K562 (cell line): ENCODE measurements around the gene ASB14. TPM values are rescaled to one million over a fixed set of nuclear protein-coding genes. Genes with fewer than 3 reads are reported as not detected.

Experiments
- ATAC-seq: fragments of 200-7000 bp; cut with Tn5 transposase; 3 replicates; pipeline ENCODE4 v1.9.1; 2020; ENCODE audit warnings: moderate library complexity
- BruUV-seq: library from RNA; stranded (reverse); fragments of 400-500 nt; replicated peaks from 2 replicates; lab custom pipeline; 2021; lab: Mats Ljungman, UMichigan
- CTCF ChIA-PET: fragments of 300-600 bp; formaldehyde crosslinking; extraction: SDS; loops from one replicate; lab custom pipeline; 2021; ENCODE audit warnings: low intra/inter-chr PET ratio; lab: Yijun Ruan, JAX
- POLR2A ChIA-PET: fragments of 300-600, 350-650 bp; sonication (Branson Sonifier 250); formaldehyde crosslinking; extraction: SDS; loops from one replicate; lab custom pipeline; 2021; ENCODE audit warnings: antibody characterized with exemption, inconsistent platforms; lab: Yijun Ruan, JAX
- DNase-seq, 4 experiments: peaks; one replicate each; pipeline versions ENCODE4 v3.0.0 to v3.0.0-alpha.2; 2011 to 2018; ENCODE audit warnings: low spot score in 3 of 4, mixed read lengths in 3 of 4; ENCODE audit errors: extremely low read depth in 1 of 4
- FAIRE-seq: peaks from 2 replicates; lab custom pipeline; 2011; peaks lifted over from hg19 to GRCh38; lab: Jason Lieb, UNC
- H2AFZ ChIP-seq: 2 replicates; pipeline ENCODE4 v1.6.0; 2011; ENCODE audit warnings: low read depth, low read length, control low read depth, inconsistent platforms
- H3K27ac ChIP-seq: fragments of 200-600 bp; 3 replicates; pipeline ENCODE4 v1.8.0; 2011; ENCODE audit warnings: low read depth, mild to moderate bottlenecking, control low read depth, inconsistent platforms, low read length, moderate library complexity, mixed read lengths; ENCODE audit errors: extremely low read depth
- H3K27me3 ChIP-seq, 2 experiments: fragments of 300-600 bp in 1 of 2; 2 replicates in 1 of 2; 3 replicates in 1 of 2; pipeline versions ENCODE4 v1.6.0 to v1.8.0; 2011; ENCODE audit warnings: inconsistent platforms in 2 of 2, low read length in 2 of 2, mild to moderate bottlenecking in 1 of 2, mixed read lengths in 1 of 2, moderate library complexity in 1 of 2; ENCODE audit not compliant: control insufficient read depth in 2 of 2, insufficient read depth in 2 of 2
- H3K36me3 ChIP-seq: fragments of 300-600 bp; 3 replicates; pipeline ENCODE4 v1.8.0; 2011; ENCODE audit warnings: mild to moderate bottlenecking, low read length, inconsistent platforms; ENCODE audit not compliant: control insufficient read depth, insufficient read depth
- H3K4me1 ChIP-seq, 2 experiments: fragments of 200-600 bp in 1 of 2; replicated peaks in 1 of 2; 2 replicates in 1 of 2; 3 replicates in 1 of 2; pipeline versions ENCODE4 v1.5.1 to v1.8.0; 2011; ENCODE audit warnings: inconsistent platforms in 2 of 2, low read length in 2 of 2, mild to moderate bottlenecking in 1 of 2, mixed read lengths in 1 of 2, moderate library complexity in 1 of 2; ENCODE audit not compliant: control insufficient read depth in 2 of 2, insufficient read depth in 2 of 2
- H3K4me2 ChIP-seq: 2 replicates; pipeline ENCODE4 v1.6.1; 2011; ENCODE audit warnings: low read length, control low read depth, inconsistent platforms, mixed read lengths; ENCODE audit not compliant: insufficient read depth
- H3K4me3 ChIP-seq: fragments of 200-600 bp; sonication (generic), shearing (Covaris generic); 2 replicates; pipeline ENCODE4 v1.5.1; 2016; ENCODE audit warnings: control low read depth, inconsistent platforms
- H3K79me2 ChIP-seq: fragments of 200-600 bp; 3 replicates; pipeline ENCODE4 v1.8.0; 2011; ENCODE audit warnings: low read length, inconsistent platforms; ENCODE audit not compliant: control insufficient read depth, insufficient read depth
- H3K9ac ChIP-seq, 2 experiments: 2 replicates each; pipeline versions ENCODE4 v1.6.0 to v1.6.1; 2011; ENCODE audit warnings: low read depth in 2 of 2, low read length in 2 of 2, control low read depth in 1 of 2, inconsistent platforms in 1 of 2, mild to moderate bottlenecking in 1 of 2, mixed read lengths in 1 of 2; ENCODE audit not compliant: insufficient read depth in 1 of 2
- H3K9me1 ChIP-seq: one replicate; pipeline ENCODE4 v1.6.0; 2011; ENCODE audit warnings: inconsistent platforms, mild to moderate bottlenecking, low read length, moderate library complexity; ENCODE audit not compliant: control insufficient read depth, insufficient read depth
- H3K9me3 ChIP-seq: replicated peaks from 2 replicates; pipeline ENCODE4 v1.5.1; 2011; ENCODE audit warnings: low read depth, low read length, inconsistent platforms; ENCODE audit not compliant: control insufficient read depth, insufficient read depth
- H4K20me1 ChIP-seq: replicated peaks from 2 replicates; pipeline ENCODE4 v1.6.1; 2011; ENCODE audit warnings: low read length, inconsistent platforms, mixed read lengths; ENCODE audit not compliant: control insufficient read depth, insufficient read depth
- CBX5 ChIP-seq: IDR thresholded peaks from 2 replicates; pipeline ENCODE4 v1.6.1; 2014; ENCODE audit warnings: low read depth, borderline replicate concordance
- FOSL1 ChIP-seq: fragments of 200-800 bp; sonication (Bioruptor generic); conservative IDR thresholded peaks from 2 replicates; pipeline ENCODE4 v1.6.1; 2016; ENCODE audit warnings: missing genetic modification characterization, missing compliant biosample characterization
- FOXA1 ChIP-seq: fragments of 450-650 bp; IDR thresholded peaks from 2 replicates; pipeline ENCODE4 v1.6.1; 2016; ENCODE audit warnings: mild to moderate bottlenecking, borderline replicate concordance
- FOXA3 ChIP-seq, 2 experiments: fragments of 450-650 bp in 1 of 2; sonication (generic) in 1 of 2; formaldehyde crosslinking; IDR thresholded peaks in 1 of 2; conservative IDR thresholded peaks in 1 of 2; 2 replicates each; pipeline versions ENCODE4 v1.4.0 to v1.8.0; 2020 to 2022; ENCODE audit warnings: mild to moderate bottlenecking in 2 of 2, missing genetic modification reagents in 1 of 2
- ILK ChIP-seq: fragments of 450-650 bp; IDR thresholded peaks from 2 replicates; pipeline ENCODE4 v1.6.1; 2016; ENCODE audit warnings: missing genetic modification characterization, low read depth, mild to moderate bottlenecking, missing compliant biosample characterization, moderate library complexity, borderline replicate concordance
- LARP7 ChIP-seq: fragments of 450-650 bp; IDR thresholded peaks from 2 replicates; pipeline ENCODE4 v1.6.1; 2016
- MECOM ChIP-seq: fragments of 250-450 bp; sonication (Bioruptor Pico); IDR thresholded peaks from 2 replicates; pipeline ENCODE4 v1.8.0; 2022; ENCODE audit warnings: inconsistent platforms
- TAL1 ChIP-seq: fragments of 450-650 bp; IDR thresholded peaks from 2 replicates; pipeline ENCODE4 v1.6.1; 2016; ENCODE audit warnings: mild to moderate bottlenecking
- ZNF124 ChIP-seq: sonication (generic); formaldehyde crosslinking; IDR thresholded peaks from 2 replicates; pipeline ENCODE4 v1.8.1; 2022; ENCODE audit warnings: missing genetic modification reagents
- ZNF165 ChIP-seq: fragments of 250-450 bp; sonication (Bioruptor Pico); IDR thresholded peaks from 2 replicates; pipeline ENCODE4 v1.4.0; 2020; ENCODE audit warnings: borderline replicate concordance
- ZNF57 ChIP-seq: fragments of 450-650 bp; formaldehyde crosslinking; IDR thresholded peaks from 2 replicates; pipeline ENCODE4 v1.4.0; 2020; ENCODE audit warnings: mild to moderate bottlenecking, moderate library complexity
- ZNF584 ChIP-seq: fragments of 200-800 bp; sonication (Bioruptor generic); IDR thresholded peaks from 2 replicates; pipeline ENCODE4 v1.6.1; 2016; ENCODE audit warnings: low read depth, mild to moderate bottlenecking, missing genetic modification characterization, missing compliant biosample characterization
- WGBS: fragments of 100-300 bp; shearing (Covaris generic); methylation state at CpG from one replicate; pipeline ENCODE4 v1.1.6; 2016; ENCODE audit warnings: low coverage, mixed read lengths; ENCODE audit not compliant: insufficient coverage; ENCODE audit errors: missing lambda C conversion rate; 5-methylcytosine and 5-hydroxymethylcytosine counted together
- in situ Hi-C: fragments of 300-500 bp; cut with MboI; formaldehyde crosslinking; loops from 4 replicates; pipeline ENCODE4 v1.15.0; 2018; ENCODE audit warnings: inconsistent platforms, mixed read lengths
- intact Hi-C: fragments of 100-400 bp; cut with micrococcal nuclease; formaldehyde crosslinking; loops from 2 replicates; pipeline ENCODE4 v1.14.2; 2022
- polyA plus RNA-seq, 8 experiments: library from polyadenylated mRNA; depleted of rRNA in 4 of 8; stranded (reverse) in 5 of 8; unstranded in 3 of 8; fragments of >200 nt; fragmentation: Nextera tagmentation in 2 of 8; fragmentation: Illumina TruSeq in 1 of 8; extraction: Ambion mirVana in 2 of 8; extraction: Trizol in 1 of 8; gene quantifications; 2 replicates each; pipeline versions ENCODE4 v1.2.1 to v1.2.3, GENCODE V29; 2011 to 2014; ENCODE audit warnings: inconsistent platforms in 1 of 8, missing spikeins in 1 of 8
- total RNA-seq, 7 experiments: library from RNA; depleted of rRNA in 6 of 7; stranded (reverse); fragments of >200 nt in 6 of 7; fragmentation: Illumina TruSeq in 2 of 7; extraction: Trizol in 2 of 7; gene quantifications; 2 replicates each; pipeline versions ENCODE4 v1.2.1 to v1.2.3, GENCODE V29; 2011 to 2021; ENCODE audit warnings: low replicate concordance in 1 of 7

ASB14 gene
- total and polyA plus RNA-seq, 9 of the 15 experiments (the other 6 are each of a cell fraction or from before 2014, with no cell fraction given), result 0.01 to 0.07 TPM; not detected in 7

DNA sequence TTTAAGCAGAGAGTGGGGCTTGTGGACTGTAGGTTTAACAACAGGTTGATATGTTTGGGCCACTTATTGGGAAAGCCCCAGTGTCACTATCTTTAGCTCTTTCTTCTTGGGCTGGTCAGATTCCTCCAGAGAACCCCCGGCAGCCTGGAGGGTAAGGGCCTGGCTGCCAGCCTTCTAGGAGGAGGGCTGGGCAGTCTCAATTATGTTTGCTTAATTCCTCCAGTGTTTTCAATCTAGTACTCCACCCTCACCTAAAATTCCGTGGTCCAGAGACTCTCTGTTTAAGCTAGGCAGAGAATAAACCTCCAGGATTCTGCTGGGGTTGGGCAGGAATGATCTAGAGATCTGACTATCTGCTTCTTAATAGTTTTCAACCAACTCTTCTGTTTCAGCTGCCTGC is 5.3 kb downstream of the ASB14 start:
- Histone ChIP-seq H3K79me2 (no peaks in the 10 kb centered on the region), H2AFZ (no peak overlapping the region), H3K9me1 (no peaks in the 10 kb centered on the region), H4K20me1 (no peaks in the 10 kb centered on the region), H3K27me3 (no peaks in the 10 kb centered on the region), H3K4me3 (no peak overlapping the region), H3K36me3 (no peaks in the 10 kb centered on the region), H3K27ac (no peak overlapping the region), H3K9ac (no peak overlapping the region), H3K4me2 (no peak overlapping the region), H3K4me1 (no peaks in the 10 kb centered on the region), H3K9me3 (0 out of 2 replicates have a peak, but pooled peaks cover 4% of the 10 kb centered on the region)
- TF ChIP-seq FOXA1 (no peak), MECOM (CRISPR knock-in tag) (no peak), TAL1 (no peak), LARP7 (no peak), FOSL1 (no peak), ZNF584 (CRISPR knock-in tag) (no peak)
- 6% methylated on average over 2 of the region's 2 CpGs for WGBS
- intact Hi-C loops, result no loop called here
- DNase-seq, result no peak
- FAIRE-seq, result no peak
- POLR2A ChIA-PET, result interaction anchor here (0.7 to 1.3 kb wide), 2 partner anchors 20 to 290 kb away, joined by 3 read pairs; no protein-coding TSS in a partner anchor
- no TSS peak for BruUV-seq
- ATAC-seq, result no peak
- in situ Hi-C loops, result no loop called here
- CTCF ChIA-PET, result no interaction called here

GRCh38 chr3:57283334-57283733 is 9.2 kb downstream of the ASB14 start:
- H3K4me2 ChIP-seq, result no peak overlapping the region
- ATAC-seq, result no peak
- H3K4me3 ChIP-seq, result no peak overlapping the region
- FAIRE-seq, result no peak
- DNase-seq, result no peak
- POLR2A ChIA-PET, result interaction anchor here (0.6 kb wide), 1 partner anchor 106 kb away, joined by 3 read pairs; no protein-coding TSS in a partner anchor
- in situ Hi-C loops, result no loop called here
- no peaks in the 10 kb centered on the region for H3K9me1 ChIP-seq
- peaks cover 4% of the 10 kb centered on the region; the same call in 1 of the 2 replicates for H3K9me3 ChIP-seq
- H3K9ac ChIP-seq, result no peak overlapping the region
- no peaks in the 10 kb centered on the region for H3K27me3 ChIP-seq
- H3K4me1 ChIP-seq, result no peaks in the 10 kb centered on the region
- BruUV-seq, result no TSS peak
- no peak overlapping the region for H3K27ac ChIP-seq
- H3K79me2 ChIP-seq, result no peaks in the 10 kb centered on the region
- no peaks in the 10 kb centered on the region for H4K20me1 ChIP-seq
- no peaks in the 10 kb centered on the region for H3K36me3 ChIP-seq
- intact Hi-C loops, result no loop called here
- 11% methylated on average over 3 of the region's 6 CpGs for WGBS
- CTCF ChIA-PET, result no interaction called here
- H2AFZ ChIP-seq, result no peak overlapping the region
- TF ChIP-seq FOXA3 (CRISPR knock-in tag; conservative IDR thresholded peaks at IDR 0.05 in 1 of 2, IDR thresholded peaks at IDR 0.05 in 1 of 2) (no peak), ZNF165 (CRISPR knock-in tag) (no peak), ILK (tag) (no peak), ZNF124 (CRISPR knock-in tag) (no peak), CBX5 (no peak), ZNF57 (CRISPR knock-in tag) (no peak)
